Osteoblast (primary cell): ENCODE data around the gene TMEM239. TPM values are rescaled to one million over a fixed set of nuclear protein-coding genes. Genes with fewer than 3 reads are reported as not detected.

Source experiments
- DNase-seq: peaks from one replicate; pipeline ENCODE4 v3.0.0; 2011; ENCODE audit warnings: low spot score, mixed read lengths; ENCODE audit not compliant: insufficient read length; ENCODE audit errors: missing footprints
- H2AFZ ChIP-seq: 2 replicates; pipeline ENCODE4 v1.6.0; 2011; ENCODE audit warnings: mild to moderate bottlenecking, low read length
- H3K27ac ChIP-seq: 2 replicates; pipeline ENCODE4 v1.5.1; 2011; ENCODE audit warnings: mild to moderate bottlenecking, low read depth, low read length, moderate library complexity
- H3K27me3 ChIP-seq: 2 replicates; pipeline ENCODE4 v1.6.0; 2012; ENCODE audit warnings: mild to moderate bottlenecking, control low read depth, inconsistent platforms, low read length, moderate library complexity; ENCODE audit not compliant: insufficient read depth
- H3K36me3 ChIP-seq: 2 replicates; pipeline ENCODE4 v1.5.1; 2011; ENCODE audit warnings: mild to moderate bottlenecking, low read length, control low read depth, moderate library complexity; ENCODE audit not compliant: insufficient read depth
- H3K4me1 ChIP-seq: 2 replicates; pipeline ENCODE4 v1.5.1; 2011; ENCODE audit warnings: mild to moderate bottlenecking, low read length, control low read depth, moderate library complexity; ENCODE audit not compliant: insufficient read depth
- H3K4me2 ChIP-seq: 2 replicates; pipeline ENCODE4 v1.6.0; 2011; ENCODE audit warnings: mild to moderate bottlenecking, low read length; ENCODE audit not compliant: insufficient read depth
- H3K4me3 ChIP-seq: fragments of 200-600 bp; sonication (generic); 3 replicates; pipeline ENCODE4 v1.5.1; 2012; ENCODE audit warnings: mild to moderate bottlenecking, low read length, inconsistent platforms; ENCODE audit not compliant: insufficient read depth
- H3K79me2 ChIP-seq: 2 replicates; pipeline ENCODE4 v1.6.0; 2012; ENCODE audit warnings: mild to moderate bottlenecking, low read length, control low read depth, inconsistent platforms; ENCODE audit not compliant: insufficient read depth
- H3K9me3 ChIP-seq: 2 replicates; pipeline ENCODE4 v1.5.1; 2011; ENCODE audit warnings: low read depth, low read length, control low read depth
- H4K20me1 ChIP-seq: 2 replicates; pipeline ENCODE4 v1.6.0; 2012; ENCODE audit warnings: mild to moderate bottlenecking, low read length, control low read depth; ENCODE audit not compliant: insufficient read depth
- CTCF ChIP-seq: IDR thresholded peaks from 2 replicates; pipeline ENCODE4 v1.5.1; 2011; ENCODE audit warnings: mild to moderate bottlenecking, low read depth, low read length, moderate library complexity; ENCODE audit errors: extremely low read depth
- total RNA-seq: library from RNA; depleted of rRNA; stranded (reverse); fragments of >200 nt; gene quantifications from 2 replicates; pipeline ENCODE4 v1.2.3, GENCODE V29; 2012

TMEM239 gene
- total RNA-seq, 1 donor = under 0.01 TPM

GRCh38 chr20:2846698-2847097 is 30.5 kb downstream of the TMEM239 start:
- Histone ChIP-seq H3K27ac (no peak overlapping the region), H3K36me3 (no peaks in the 10 kb centered on the region), H3K4me3 (no peak overlapping the region), H3K79me2 (peaks cover 21% of the 10 kb centered on the region), H3K4me2 (no peak overlapping the region), H3K4me1 (no peaks in the 10 kb centered on the region), H3K9me3 (no peaks in the 10 kb centered on the region), H3K27me3 (no peaks in the 10 kb centered on the region), H4K20me1 (peaks cover 20% of the 10 kb centered on the region), H2AFZ (no peak overlapping the region)
- no peak for TF ChIP-seq CTCF
- DNase-seq = no peak

- DNase-seq = no peak
- no peak overlapping the region for H3K4me2 ChIP-seq
- H3K4me3 ChIP-seq = no peak overlapping the region
- H3K79me2 ChIP-seq = peaks cover 16% of the 10 kb centered on the region
- peaks cover 24% of the 10 kb centered on the region for H4K20me1 ChIP-seq
- no peak overlapping the region for H3K27ac ChIP-seq
- no peak overlapping the region for H2AFZ ChIP-seq
- no peak for TF ChIP-seq CTCF
- no peaks in the 10 kb centered on the region for H3K9me3 ChIP-seq
- H3K27me3 ChIP-seq = no peaks in the 10 kb centered on the region
- H3K4me1 ChIP-seq = peaks cover 4% of the 10 kb centered on the region
- no peaks in the 10 kb centered on the region for H3K36me3 ChIP-seq
These were observed 31.6 kb downstream of the TMEM239 start for GRCh38 chr20:2847802-2848201.

- Histone ChIP-seq H3K27me3 (no peaks in the 10 kb centered on the region), H3K4me1 (peaks cover 4% of the 10 kb centered on the region), H3K36me3 (no peaks in the 10 kb centered on the region), H3K79me2 (peaks cover 5% of the 10 kb centered on the region), H4K20me1 (peaks cover 25% of the 10 kb centered on the region), H3K4me3 (no peak overlapping the region), H3K27ac (no peak overlapping the region), H3K4me2 (no peak overlapping the region), H3K9me3 (no peaks in the 10 kb centered on the region), H2AFZ (no peak overlapping the region)
- no peak for DNase-seq
- TF ChIP-seq CTCF = no peak
These were observed 33.4 kb downstream of the TMEM239 start for GRCh38 chr20:2849529-2849928.

- H3K27me3 ChIP-seq = no peaks in the 10 kb centered on the region
- no peaks in the 10 kb centered on the region for H3K36me3 ChIP-seq
- no peak for DNase-seq
- no peak overlapping the region for H2AFZ ChIP-seq
- peaks cover 4% of the 10 kb centered on the region for H3K4me1 ChIP-seq
- TF ChIP-seq CTCF = no peak
- H3K4me2 ChIP-seq = no peak overlapping the region
- H3K9me3 ChIP-seq = no peaks in the 10 kb centered on the region
- H4K20me1 ChIP-seq = peaks cover 29% of the 10 kb centered on the region
- no peak overlapping the region for H3K27ac ChIP-seq
- no peak overlapping the region for H3K4me3 ChIP-seq
- H3K79me2 ChIP-seq = no peaks in the 10 kb centered on the region
These were observed 34.9 kb downstream of the TMEM239 start for GRCh38 chr20:2851086-2851485.
